Right atrium auricular region (tissue), 2 donors: ENCODE results near the gene FGF9. TPM values are rescaled to one million over a fixed set of nuclear protein-coding genes. Genes with fewer than 3 reads are reported as not detected.

ENCODE experiments used
- DNase-seq: peaks from one replicate; pipeline ENCODE4 v3.0.0-alpha.2; 2019; ENCODE audit warnings: low spot score
- H3K27ac ChIP-seq, 2 donors: fragments of 200-600 bp; sonication (generic); 1 replicate in 1 of 2; 2 replicates in 1 of 2; pipeline ENCODE4 v1.5.1; 2016 to 2019
- H3K27me3 ChIP-seq, 2 donors: fragments of 200-600 bp; sonication (generic); one replicate each; pipeline versions ENCODE4 v1.5.1 to v1.6.0; 2017 to 2019
- H3K36me3 ChIP-seq: fragments of 200-600 bp; sonication (generic); one replicate; pipeline ENCODE4 v1.5.1; 2016
- H3K4me1 ChIP-seq, 2 donors: fragments of 200-600 bp; sonication (generic); one replicate each; pipeline versions ENCODE4 v1.5.1 to v1.6.0; 2017 to 2019
- H3K4me3 ChIP-seq, 2 donors: fragments of 200-600 bp; sonication (generic); 1 replicate in 1 of 2; 2 replicates in 1 of 2; pipeline ENCODE4 v1.5.1; 2017 to 2019; ENCODE audit warnings: mild to moderate bottlenecking in 1 of 2, moderate library complexity in 1 of 2
- H3K9me3 ChIP-seq, 2 donors: fragments of 200-600 bp; sonication (generic); one replicate each; pipeline ENCODE4 v1.5.1; 2019
- total RNA-seq, 2 donors: library from RNA; depleted of rRNA; stranded (reverse); fragments of >200 nt; gene quantifications; one replicate each; pipeline ENCODE4 v1.1.0, GENCODE V29; 2016
- TF ChIP-seq, protein P1 (sequence below), 2 donors: fragments of 200-600 bp; sonication (generic); IDR thresholded peaks; one replicate each; pipeline ENCODE4 v1.5.1; 2019; ENCODE audit warnings: antibody characterized with exemption in 2 of 2

The FGF9 gene
- total RNA-seq, 2 donors from 2014 or later, result 3.2 to 5.9 TPM

DNA sequence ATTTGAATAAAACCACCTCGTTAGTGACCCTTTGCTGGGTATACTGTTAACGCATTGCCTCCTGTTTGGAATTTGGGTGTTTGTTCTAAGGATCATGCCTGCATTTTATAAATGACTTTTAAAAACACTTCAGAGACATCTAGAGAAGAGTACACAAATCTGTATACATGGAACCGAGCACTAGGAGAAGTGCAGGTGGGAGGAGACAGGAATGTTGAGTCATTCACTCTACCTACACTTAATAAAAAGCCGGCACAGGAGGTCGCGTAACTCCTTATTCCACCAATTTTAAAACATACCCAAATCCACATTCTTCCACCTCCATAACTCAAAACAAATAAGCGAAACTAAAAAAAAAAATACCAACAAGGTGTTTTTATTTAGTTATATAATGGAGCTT lies 48.6 kb downstream of the FGF9 start:
- no peaks in the 10 kb centered on the region for H3K4me1 ChIP-seq
- TF ChIP-seq, protein P1, sequence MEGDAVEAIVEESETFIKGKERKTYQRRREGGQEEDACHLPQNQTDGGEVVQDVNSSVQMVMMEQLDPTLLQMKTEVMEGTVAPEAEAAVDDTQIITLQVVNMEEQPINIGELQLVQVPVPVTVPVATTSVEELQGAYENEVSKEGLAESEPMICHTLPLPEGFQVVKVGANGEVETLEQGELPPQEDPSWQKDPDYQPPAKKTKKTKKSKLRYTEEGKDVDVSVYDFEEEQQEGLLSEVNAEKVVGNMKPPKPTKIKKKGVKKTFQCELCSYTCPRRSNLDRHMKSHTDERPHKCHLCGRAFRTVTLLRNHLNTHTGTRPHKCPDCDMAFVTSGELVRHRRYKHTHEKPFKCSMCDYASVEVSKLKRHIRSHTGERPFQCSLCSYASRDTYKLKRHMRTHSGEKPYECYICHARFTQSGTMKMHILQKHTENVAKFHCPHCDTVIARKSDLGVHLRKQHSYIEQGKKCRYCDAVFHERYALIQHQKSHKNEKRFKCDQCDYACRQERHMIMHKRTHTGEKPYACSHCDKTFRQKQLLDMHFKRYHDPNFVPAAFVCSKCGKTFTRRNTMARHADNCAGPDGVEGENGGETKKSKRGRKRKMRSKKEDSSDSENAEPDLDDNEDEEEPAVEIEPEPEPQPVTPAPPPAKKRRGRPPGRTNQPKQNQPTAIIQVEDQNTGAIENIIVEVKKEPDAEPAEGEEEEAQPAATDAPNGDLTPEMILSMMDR (IDR thresholded peaks at IDR 0.05), result no peak
- no peaks in the 10 kb centered on the region for H3K36me3 ChIP-seq
- no peaks in the 10 kb centered on the region for H3K27me3 ChIP-seq
- H3K27ac ChIP-seq, result no peak overlapping the region
- no peak overlapping the region for H3K4me3 ChIP-seq
- H3K9me3 ChIP-seq, result no peaks in the 10 kb centered on the region
- no peak for DNase-seq

DNA sequence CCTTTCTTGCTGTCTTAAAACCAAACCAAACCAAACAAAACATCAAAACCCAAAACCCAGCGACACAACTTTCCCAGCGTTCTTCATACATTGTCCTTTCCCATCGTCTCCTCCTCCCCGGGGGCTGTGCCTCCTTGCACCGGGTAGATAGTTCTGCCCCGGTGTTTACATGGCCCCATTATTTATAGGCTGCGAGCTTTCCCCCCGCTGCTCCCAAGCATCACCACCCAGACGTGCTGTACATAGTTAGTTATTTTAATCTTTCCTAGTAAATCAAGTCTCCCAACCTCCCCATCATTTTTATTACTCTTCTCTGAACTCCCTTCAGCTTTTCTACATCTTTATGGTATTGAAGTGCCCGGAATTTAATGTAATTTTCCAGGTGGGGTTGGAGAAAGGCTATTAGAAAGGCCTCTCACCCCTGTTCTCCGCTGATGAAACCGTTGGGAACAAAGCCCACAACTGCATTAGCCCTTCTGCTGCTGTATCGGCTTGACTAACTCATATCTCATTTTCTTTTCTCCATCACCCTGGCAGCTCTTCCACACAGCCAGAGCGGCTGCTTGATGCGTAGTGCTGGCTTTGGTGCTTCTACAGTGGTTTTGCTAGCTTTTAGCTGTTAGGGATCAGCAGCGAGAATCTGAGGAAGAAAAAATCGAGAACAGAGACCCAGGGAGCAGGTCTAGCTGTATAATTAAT lies 53.1 kb downstream of the FGF9 start:
- TF ChIP-seq, protein P1 (IDR thresholded peaks at IDR 0.05), result no peak

DNA sequence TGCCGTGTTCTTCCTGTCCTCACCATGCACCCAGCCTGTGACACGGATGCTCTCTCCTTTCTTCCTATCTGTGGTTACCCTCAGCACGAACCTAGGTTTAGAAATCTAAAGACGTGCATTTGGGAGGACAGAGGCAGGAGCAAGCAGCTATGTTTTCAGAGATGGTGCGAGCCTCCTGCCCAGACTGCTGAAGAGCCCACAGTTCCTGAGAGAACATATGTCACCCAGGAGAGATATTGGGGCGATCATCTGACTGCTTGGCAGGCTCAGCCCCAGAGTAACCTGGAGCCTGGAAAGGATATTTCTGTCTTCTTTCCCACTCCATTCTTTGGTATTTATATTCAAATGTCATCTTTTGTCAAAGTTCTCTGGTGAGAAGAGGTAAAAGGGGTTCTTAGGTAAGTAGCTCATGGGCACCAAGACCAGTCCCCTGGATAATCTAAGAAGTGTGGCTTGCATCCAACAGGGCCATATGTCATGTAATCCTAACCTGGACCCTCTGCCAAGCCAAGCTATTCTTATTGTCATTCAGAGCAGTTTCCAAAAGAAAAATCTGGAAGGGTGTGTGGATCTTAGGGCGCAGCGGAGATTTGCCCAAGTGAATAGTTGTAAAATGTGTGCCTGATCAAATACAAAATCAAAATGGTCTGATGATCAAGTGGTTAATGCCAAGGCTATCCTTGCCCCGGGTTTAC lies 59.5 kb downstream of the FGF9 start:
- DNase-seq, result no peak

More for the DNA sequence above, 53.1 kb downstream of the FGF9 start:
- Histone ChIP-seq H3K36me3 (no peaks in the 10 kb centered on the region), H3K4me3 (no peak overlapping the region), H3K27ac (no peak overlapping the region), H3K4me1 (no peaks in the 10 kb centered on the region), H3K9me3 (no peaks in the 10 kb centered on the region), H3K27me3 (no peaks in the 10 kb centered on the region)
- DNase-seq, result no peak

DNA sequence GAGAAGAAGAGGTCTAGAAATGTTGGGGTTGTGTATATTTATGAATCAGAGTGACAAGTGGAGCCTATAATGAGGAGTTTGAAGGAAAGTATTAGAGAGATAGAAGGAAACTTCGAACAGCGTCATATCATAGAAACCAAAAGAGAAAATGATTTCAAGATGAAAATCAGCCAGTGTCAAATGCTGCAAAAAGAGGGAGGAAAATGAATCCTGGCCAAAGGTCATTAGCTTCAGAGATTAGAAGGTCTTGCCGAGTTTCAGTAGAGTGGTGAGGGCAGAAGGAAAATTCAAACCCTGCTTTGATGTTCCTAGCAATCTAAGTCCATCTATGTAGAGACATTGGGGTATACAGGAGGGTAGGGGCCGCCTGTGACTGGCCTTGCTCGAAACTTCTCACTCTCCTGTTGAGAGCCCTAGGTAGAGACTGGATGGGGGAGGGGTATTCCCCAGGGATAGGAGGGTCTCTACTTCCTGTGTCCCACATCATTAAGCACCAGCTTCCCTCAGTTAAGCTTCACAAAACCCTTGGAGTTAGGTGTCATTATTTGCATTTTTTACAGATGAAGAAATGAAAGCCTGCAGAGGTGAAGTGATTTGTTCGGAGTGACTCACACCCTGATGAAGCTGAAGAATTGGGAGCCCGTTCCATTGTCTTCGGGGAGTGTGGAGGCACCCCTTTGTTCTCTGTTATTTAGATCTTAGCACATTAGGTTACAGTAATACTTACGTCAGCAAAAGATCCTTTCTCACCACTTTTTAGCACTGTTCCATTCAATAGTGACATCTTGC lies 62.8 kb downstream of the FGF9 start:
- no peak for DNase-seq
- Histone ChIP-seq H3K36me3 (no peaks in the 10 kb centered on the region), H3K4me1 (peaks cover 0 to 15% of the 10 kb centered on the region in 2 donors), H3K9me3 (no peaks in the 10 kb centered on the region), H3K27ac (no peak overlapping the region), H3K4me3 (no peak overlapping the region), H3K27me3 (no peaks in the 10 kb centered on the region)
- TF ChIP-seq, protein P1 (IDR thresholded peaks at IDR 0.05), result no peak

More for the DNA sequence above, 59.5 kb downstream of the FGF9 start:
- TF ChIP-seq, protein P1 (IDR thresholded peaks at IDR 0.05), result no peak
- no peaks in the 10 kb centered on the region for H3K4me1 ChIP-seq
- no peak overlapping the region for H3K27ac ChIP-seq
- no peaks in the 10 kb centered on the region for H3K9me3 ChIP-seq
- no peaks in the 10 kb centered on the region for H3K36me3 ChIP-seq
- H3K27me3 ChIP-seq, result no peaks in the 10 kb centered on the region
- H3K4me3 ChIP-seq, result no peak overlapping the region

DNA sequence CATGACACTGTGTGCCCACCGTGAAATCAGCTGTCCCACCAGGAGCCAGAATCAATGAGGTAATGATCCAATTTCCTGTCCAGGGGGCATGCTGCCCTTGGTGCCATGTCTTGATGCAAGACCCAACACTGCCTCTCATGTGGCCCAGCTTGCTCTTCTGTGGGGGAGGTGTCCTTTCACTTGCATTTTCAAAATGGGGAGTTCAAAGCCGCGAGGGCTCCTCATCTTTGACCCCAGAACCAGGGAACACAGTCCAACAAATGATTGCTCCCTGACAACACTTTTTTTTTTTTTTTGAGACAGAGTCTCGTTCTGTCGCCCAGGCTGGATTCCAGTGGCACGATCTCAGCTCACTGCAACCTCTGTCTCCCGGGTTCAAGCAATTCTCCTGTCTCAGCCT lies 64.1 kb downstream of the FGF9 start:
- H3K27ac ChIP-seq, result no peak overlapping the region
- no peaks in the 10 kb centered on the region for H3K9me3 ChIP-seq
- TF ChIP-seq, protein P1 (IDR thresholded peaks at IDR 0.05), result no peak
- H3K36me3 ChIP-seq, result no peaks in the 10 kb centered on the region
- H3K4me1 ChIP-seq, result peaks cover 0 to 15% of the 10 kb centered on the region in 2 donors
- no peak overlapping the region for H3K4me3 ChIP-seq
- no peaks in the 10 kb centered on the region for H3K27me3 ChIP-seq
- DNase-seq, result no peak
